Left ventricle myocardium inferior (tissue), 1 donor: ENCODE measurements around the gene PLPP1. TPM values are rescaled to one million over a fixed set of nuclear protein-coding genes. Genes with fewer than 3 reads are reported as not detected.

ENCODE experiments used
- DNase-seq: peaks from one replicate; pipeline ENCODE4 v3.0.0-alpha.2; 2020
- H3K27ac ChIP-seq: fragments of 200-600 bp; replicated peaks from 2 replicates; pipeline ENCODE4 v1.8.0; 2021
- H3K27me3 ChIP-seq: fragments of 200-600 bp; 2 replicates; pipeline ENCODE4 v1.8.0; 2021; ENCODE audit warnings: low read depth
- H3K36me3 ChIP-seq: fragments of 200-600 bp; 2 replicates; pipeline ENCODE4 v1.8.0; 2021
- H3K4me1 ChIP-seq: fragments of 200-600 bp; 2 replicates; pipeline ENCODE4 v1.8.0; 2021
- H3K4me3 ChIP-seq: fragments of 200-600 bp; 2 replicates; pipeline ENCODE4 v1.8.0; 2021; ENCODE audit warnings: mild to moderate bottlenecking, moderate library complexity
- H3K9me3 ChIP-seq: fragments of 200-600 bp; replicated peaks from 2 replicates; pipeline ENCODE4 v1.8.0; 2021
- CTCF ChIP-seq: fragments of 200-600 bp; IDR thresholded peaks from 2 replicates; pipeline ENCODE4 v1.8.0; 2021; ENCODE audit warnings: antibody characterized with exemption, mild to moderate bottlenecking, borderline replicate concordance
- intact Hi-C: fragments of 100-400 bp; cut with micrococcal nuclease; formaldehyde crosslinking; loops from one replicate; pipeline ENCODE4 v1.11.0; 2022
- total RNA-seq: library from RNA; stranded (reverse); fragmentation: NEBNext Ultra II Directional; extraction: Animal tissue kit (Norgen Biotek cat#: 25700); gene quantifications from one replicate; pipeline ENCODE4 v1.2.1, GENCODE V29; 2021
- donor health status: DM: no; HTN: yes; CAD: no; lungs with severe emphysema.

The PLPP1 gene
- total RNA-seq, 1 donor from 2014 or later: 72.6 TPM

GRCh38 chr5:55570570-55570969 is 35.8 kb upstream of the PLPP1 start:
- Histone ChIP-seq H3K9me3 (no peaks in the 10 kb centered on the region), H3K27me3 (no peaks in the 10 kb centered on the region), H3K27ac (peak overlapping the region; percentile 60), H3K36me3 (no peaks in the 10 kb centered on the region), H3K4me3 (no peak overlapping the region), H3K4me1 (peaks cover 16% of the 10 kb centered on the region)
- DNase-seq: no peak
- intact Hi-C loops: no loop called here
- no peak for TF ChIP-seq CTCF

GRCh38 chr5:55570026-55570425 is 35.3 kb upstream of the PLPP1 start:
- peak overlapping the region; percentile 60 for H3K27ac ChIP-seq

GRCh38 chr5:55569513-55569865 is 34.7 kb upstream of the PLPP1 start:
- Histone ChIP-seq H3K27me3 (no peaks in the 10 kb centered on the region), H3K27ac (peak overlapping the region; percentile 60), H3K4me3 (no peak overlapping the region), H3K36me3 (no peaks in the 10 kb centered on the region), H3K4me1 (peaks cover 15% of the 10 kb centered on the region), H3K9me3 (no peaks in the 10 kb centered on the region)
- intact Hi-C loops: no loop called here
- no peak for TF ChIP-seq CTCF
- DNase-seq: no peak

More at GRCh38 chr5:55570026-55570425, 35.3 kb upstream of the PLPP1 start:
- peaks cover 15% of the 10 kb centered on the region for H3K4me1 ChIP-seq
- DNase-seq: no peak
- no peak overlapping the region for H3K4me3 ChIP-seq
- no peaks in the 10 kb centered on the region for H3K9me3 ChIP-seq
- H3K36me3 ChIP-seq: no peaks in the 10 kb centered on the region
- intact Hi-C loops: no loop called here
- no peaks in the 10 kb centered on the region for H3K27me3 ChIP-seq
- no peak for TF ChIP-seq CTCF

- no peaks in the 10 kb centered on the region for H3K36me3 ChIP-seq
- DNase-seq: no peak
- intact Hi-C loops: no loop called here
- no peak for TF ChIP-seq CTCF
- H3K27me3 ChIP-seq: no peaks in the 10 kb centered on the region
- peaks cover 15% of the 10 kb centered on the region for H3K4me1 ChIP-seq
- H3K4me3 ChIP-seq: no peak overlapping the region
- peak overlapping the region; percentile 60 for H3K27ac ChIP-seq
- H3K9me3 ChIP-seq: no peaks in the 10 kb centered on the region
Observed at GRCh38 chr5:55568654-55569512, 34.1 kb upstream of the PLPP1 start.

- Histone ChIP-seq H3K4me3 (no peak overlapping the region), H3K27ac (no peak overlapping the region), H3K4me1 (peaks cover 10% of the 10 kb centered on the region), H3K9me3 (no peaks in the 10 kb centered on the region), H3K36me3 (no peaks in the 10 kb centered on the region), H3K27me3 (no peaks in the 10 kb centered on the region)
- no peak for TF ChIP-seq CTCF
- DNase-seq: no peak
- intact Hi-C loops: no loop called here
Observed at GRCh38 chr5:55564721-55565120, 30.0 kb upstream of the PLPP1 start.
